A673 (cell line): Measurements from ENCODE around the gene HPRT1. TPM values are rescaled to one million over a fixed set of nuclear protein-coding genes. Genes with fewer than 3 reads are reported as not detected.

Source experiments
- BruUV-seq: library from RNA; stranded (reverse); fragments of 400-500 nt; replicated peaks from 2 replicates; lab custom pipeline; 2021; lab: Mats Ljungman, UMichigan
- CTCF ChIA-PET: fragments of 300-600 bp; sonication (Branson Sonifier 250); formaldehyde crosslinking; loops from one replicate; lab custom pipeline; 2022; ENCODE audit warnings: antibody characterized with exemption; lab: Charles Lee
- POLR2A ChIA-PET: fragments of 300-600 bp; sonication (Branson Sonifier 250); formaldehyde crosslinking; loops from one replicate; lab custom pipeline; 2022; ENCODE audit warnings: antibody characterized with exemption; ENCODE audit not compliant: low non-redundant PET; lab: Charles Lee
- DNase-seq: peaks from one replicate; pipeline ENCODE4 v3.0.0-alpha.2; 2015; ENCODE audit warnings: low spot score
- H3K27ac ChIP-seq: fragments of 200-600 bp; sonication (generic); 2 replicates; pipeline ENCODE4 v1.5.1; 2016; ENCODE audit warnings: mixed run types, low read depth, mild to moderate bottlenecking, mixed read lengths, antibody characterized with exemption, low read length; ENCODE audit not compliant: poor library complexity, severe bottlenecking
- H3K27me3 ChIP-seq: fragments of 200-600 bp; sonication (generic); replicated peaks from 2 replicates; pipeline ENCODE4 v1.6.1; 2017; ENCODE audit warnings: mixed run types, low read depth, mild to moderate bottlenecking, mixed read lengths, antibody characterized with exemption, low read length; ENCODE audit not compliant: insufficient read depth, poor library complexity
- H3K36me3 ChIP-seq: fragments of 200-600 bp; sonication (generic); 2 replicates; pipeline ENCODE4 v1.6.1; 2016; ENCODE audit warnings: mixed run types, mild to moderate bottlenecking, mixed read lengths, antibody characterized with exemption, low read length; ENCODE audit not compliant: insufficient read depth, poor library complexity, severe bottlenecking
- H3K4me1 ChIP-seq: fragments of 200-600 bp; sonication (generic); 2 replicates; pipeline ENCODE4 v1.6.1; 2017; ENCODE audit warnings: mixed run types, mild to moderate bottlenecking, mixed read lengths, antibody characterized with exemption, low read length; ENCODE audit not compliant: insufficient read depth, poor library complexity, severe bottlenecking
- H3K4me3 ChIP-seq: fragments of 200-600 bp; sonication (generic); 2 replicates; pipeline ENCODE4 v1.5.1; 2016; ENCODE audit warnings: low read depth, mixed run types, mild to moderate bottlenecking, mixed read lengths, low read length; ENCODE audit not compliant: poor library complexity, severe bottlenecking
- H3K9me3 ChIP-seq: fragments of 200-600 bp; sonication (generic); 2 replicates; pipeline ENCODE4 v1.6.1; 2016; ENCODE audit warnings: mixed run types, low read depth, mild to moderate bottlenecking, mixed read lengths, antibody characterized with exemption, low read length; ENCODE audit not compliant: poor library complexity, severe bottlenecking
- EZH2 ChIP-seq: fragments of 200-600 bp; sonication (generic); IDR thresholded peaks from 2 replicates; pipeline ENCODE4 v1.6.1; 2017; ENCODE audit warnings: borderline replicate concordance, low read depth, mild to moderate bottlenecking, mixed read lengths, antibody characterized with exemption, low read length; ENCODE audit not compliant: poor library complexity, severe bottlenecking
- intact Hi-C: fragments of 100-400 bp; cut with micrococcal nuclease; formaldehyde crosslinking; loops from one replicate; pipeline ENCODE4 v1.10.0; 2022; ENCODE audit not compliant: unreplicated experiment
- total RNA-seq: library from RNA; stranded (reverse); gene quantifications from 2 replicates; pipeline ENCODE4 v1.2.3, GENCODE V29; 2021
- TF ChIP-seq, protein P1 (sequence below): fragments of 300-800, 200-600 bp; sonication (generic); conservative IDR thresholded peaks from 2 replicates; pipeline ENCODE4 v1.5.1; 2017; ENCODE audit warnings: low read depth, mild to moderate bottlenecking, antibody characterized with exemption, low read length, moderate library complexity, mixed read lengths

Gene HPRT1
- total RNA-seq, 1 experiment from 2014 or later, result 66.9 TPM

DNA sequence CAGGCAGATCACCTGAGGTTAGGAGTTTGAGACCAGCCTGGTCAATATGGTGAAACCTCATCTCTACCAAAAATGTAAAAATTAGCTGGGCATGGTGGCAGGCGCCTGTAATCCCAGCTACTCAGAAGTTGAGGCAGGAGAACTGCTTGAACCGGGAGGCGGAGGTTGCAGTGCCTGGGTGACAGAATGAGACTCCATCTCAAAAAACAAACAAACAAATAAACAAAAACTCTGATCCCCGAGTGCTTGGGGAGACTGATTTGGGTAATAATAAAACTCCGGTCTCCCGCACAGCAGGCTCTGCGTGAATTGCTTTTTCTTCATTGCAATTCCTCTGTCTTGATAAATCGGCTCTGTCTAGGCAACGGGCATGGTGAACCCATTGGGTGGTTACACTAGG, 73.4 kb downstream of the HPRT1 start:
- CTCF ChIA-PET, result no interaction called here
- TF ChIP-seq, protein P1, sequence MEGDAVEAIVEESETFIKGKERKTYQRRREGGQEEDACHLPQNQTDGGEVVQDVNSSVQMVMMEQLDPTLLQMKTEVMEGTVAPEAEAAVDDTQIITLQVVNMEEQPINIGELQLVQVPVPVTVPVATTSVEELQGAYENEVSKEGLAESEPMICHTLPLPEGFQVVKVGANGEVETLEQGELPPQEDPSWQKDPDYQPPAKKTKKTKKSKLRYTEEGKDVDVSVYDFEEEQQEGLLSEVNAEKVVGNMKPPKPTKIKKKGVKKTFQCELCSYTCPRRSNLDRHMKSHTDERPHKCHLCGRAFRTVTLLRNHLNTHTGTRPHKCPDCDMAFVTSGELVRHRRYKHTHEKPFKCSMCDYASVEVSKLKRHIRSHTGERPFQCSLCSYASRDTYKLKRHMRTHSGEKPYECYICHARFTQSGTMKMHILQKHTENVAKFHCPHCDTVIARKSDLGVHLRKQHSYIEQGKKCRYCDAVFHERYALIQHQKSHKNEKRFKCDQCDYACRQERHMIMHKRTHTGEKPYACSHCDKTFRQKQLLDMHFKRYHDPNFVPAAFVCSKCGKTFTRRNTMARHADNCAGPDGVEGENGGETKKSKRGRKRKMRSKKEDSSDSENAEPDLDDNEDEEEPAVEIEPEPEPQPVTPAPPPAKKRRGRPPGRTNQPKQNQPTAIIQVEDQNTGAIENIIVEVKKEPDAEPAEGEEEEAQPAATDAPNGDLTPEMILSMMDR, result no peak
- no TSS peak for BruUV-seq

DNA sequence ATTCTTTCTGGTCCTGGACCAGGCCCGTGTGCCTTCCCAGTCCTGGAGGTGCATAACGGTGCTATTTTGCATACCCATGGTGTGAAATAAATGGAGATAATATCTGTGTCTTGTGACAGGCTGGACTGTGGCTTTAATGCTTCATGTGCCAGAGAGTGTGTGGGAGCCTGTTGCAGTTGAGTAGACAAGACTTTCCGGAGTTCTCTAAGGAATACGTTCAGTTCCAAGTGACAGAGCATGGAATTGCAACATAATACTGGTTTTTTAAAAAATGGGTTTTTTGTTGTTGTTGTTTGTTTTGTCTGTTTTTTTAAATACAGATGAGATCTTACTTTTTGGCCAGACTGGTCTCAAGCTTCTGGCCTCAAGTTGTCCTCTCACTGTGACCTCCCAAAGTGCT, 74.0 kb downstream of the HPRT1 start:
- TF ChIP-seq, protein P1, result no peak
- H3K4me1 ChIP-seq, result no peaks in the 10 kb centered on the region
- CTCF ChIA-PET, result no interaction called here
- H3K27ac ChIP-seq, result no peak overlapping the region
- intact Hi-C loops, result no loop called here
- no peaks in the 10 kb centered on the region for H3K36me3 ChIP-seq
- H3K27me3 ChIP-seq, result no peaks in the 10 kb centered on the region
- POLR2A ChIA-PET, result no interaction called here
- no peaks in the 10 kb centered on the region for H3K9me3 ChIP-seq
- DNase-seq, result no peak
- no peak overlapping the region for H3K4me3 ChIP-seq
- BruUV-seq, result no TSS peak

More for the DNA sequence above, 73.4 kb downstream of the HPRT1 start:
- POLR2A ChIA-PET, result no interaction called here
- no peak for DNase-seq
- no peaks in the 10 kb centered on the region for H3K4me1 ChIP-seq
- no peaks in the 10 kb centered on the region for H3K27me3 ChIP-seq
- no peaks in the 10 kb centered on the region for H3K36me3 ChIP-seq
- intact Hi-C loops, result no loop called here
- no peak overlapping the region for H3K4me3 ChIP-seq
- H3K27ac ChIP-seq, result no peak overlapping the region
- H3K9me3 ChIP-seq, result no peaks in the 10 kb centered on the region

DNA sequence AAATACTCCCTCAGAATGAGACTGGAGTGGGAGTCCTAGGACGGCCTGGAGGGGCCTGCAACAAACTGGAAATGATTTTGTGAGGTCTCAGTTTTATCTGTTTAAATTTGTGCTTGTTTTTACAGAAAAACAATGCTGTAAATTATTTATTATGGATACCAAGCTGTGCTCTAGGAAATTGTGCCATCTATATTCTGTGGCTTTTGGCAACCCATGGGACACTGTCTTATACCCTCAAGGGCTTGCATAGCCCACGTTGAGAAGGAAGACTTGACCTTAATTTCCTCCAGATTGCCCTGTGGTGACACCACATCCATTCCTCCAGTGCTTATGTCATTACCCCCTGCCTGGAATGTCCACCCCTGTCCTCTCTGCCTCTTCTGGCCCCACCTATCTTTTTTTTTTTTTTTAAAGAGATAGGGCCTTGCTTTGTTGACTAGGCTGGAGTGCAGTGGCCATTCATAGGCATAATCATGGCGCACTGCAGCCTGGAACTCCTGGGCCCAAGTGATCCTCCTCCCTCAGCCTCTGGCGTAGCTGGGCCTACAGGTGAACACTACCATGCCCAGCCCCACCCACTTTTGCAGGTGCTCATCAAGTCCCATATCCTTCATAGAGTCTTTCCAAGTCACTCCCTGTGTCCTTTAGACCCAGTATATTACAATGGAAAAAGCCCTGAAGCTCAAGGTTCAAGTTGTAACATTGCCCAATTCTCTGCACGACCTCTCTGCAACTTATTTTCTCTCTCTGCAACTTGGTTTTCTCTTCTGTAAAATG, 77.4 kb downstream of the HPRT1 start:
- no peak overlapping the region for H3K4me3 ChIP-seq
- H3K27me3 ChIP-seq, result no peaks in the 10 kb centered on the region
- no peak overlapping the region for H3K27ac ChIP-seq
- CTCF ChIA-PET, result no interaction called here
- intact Hi-C loops, result no loop called here
- no peaks in the 10 kb centered on the region for H3K36me3 ChIP-seq
- no TSS peak for BruUV-seq
- H3K4me1 ChIP-seq, result peaks cover 4% of the 10 kb centered on the region
- POLR2A ChIA-PET, result no interaction called here
- TF ChIP-seq EZH2, result no peak
- TF ChIP-seq, protein P1, result no peak
- no peak for DNase-seq
- H3K9me3 ChIP-seq, result no peaks in the 10 kb centered on the region
